Mesendoderm (in vitro differentiated cells): Measurements from ENCODE around the gene ATXN2L.

ENCODE experiments used
- DNase-seq: peaks from one replicate; pipeline ENCODE4 v3.0.0; 2013
- H2AK5ac ChIP-seq: 2 replicates; pipeline ENCODE4 v1.6.1; 2013; ENCODE audit warnings: low read length, inconsistent platforms
- H2BK120ac ChIP-seq: 2 replicates; pipeline ENCODE4 v1.6.1; 2013; ENCODE audit warnings: low read depth, mild to moderate bottlenecking, low read length, moderate library complexity, mixed read lengths
- H2BK15ac ChIP-seq: replicated peaks from 2 replicates; pipeline ENCODE4 v1.6.1; 2013; ENCODE audit warnings: low read depth, mild to moderate bottlenecking, moderate library complexity
- H2BK5ac ChIP-seq: 2 replicates; pipeline ENCODE4 v1.6.1; 2013; ENCODE audit warnings: low read length, inconsistent platforms
- H3K18ac ChIP-seq: 2 replicates; pipeline ENCODE4 v1.6.1; 2013; ENCODE audit warnings: mild to moderate bottlenecking, low read length, mixed read lengths
- H3K23ac ChIP-seq: one replicate; pipeline ENCODE4 v1.6.1; 2013; ENCODE audit warnings: low read length
- H3K27ac ChIP-seq: 2 replicates; pipeline ENCODE4 v1.5.1; 2013; ENCODE audit warnings: low read depth, mild to moderate bottlenecking, inconsistent platforms, low read length, moderate library complexity
- H3K27me3 ChIP-seq: 2 replicates; pipeline ENCODE4 v1.6.1; 2013; ENCODE audit warnings: low read length, control low read depth, mild to moderate bottlenecking, inconsistent platforms; ENCODE audit not compliant: insufficient read depth, poor library complexity
- H3K36me3 ChIP-seq: 2 replicates; pipeline ENCODE4 v1.6.1; 2013; ENCODE audit warnings: low read length, inconsistent platforms; ENCODE audit not compliant: control insufficient read depth, insufficient read depth
- H3K4ac ChIP-seq: one replicate; pipeline ENCODE4 v1.6.1; 2013; ENCODE audit warnings: low read depth, mild to moderate bottlenecking, low read length, moderate library complexity
- H3K4me1 ChIP-seq: 2 replicates; pipeline ENCODE4 v1.6.1; 2013; ENCODE audit warnings: low read depth, low read length, inconsistent platforms; ENCODE audit not compliant: control insufficient read depth
- H3K4me2 ChIP-seq: 2 replicates; pipeline ENCODE4 v1.6.1; 2013; ENCODE audit warnings: low read length
- H3K4me3 ChIP-seq: 2 replicates; pipeline ENCODE4 v1.5.1; 2013; ENCODE audit warnings: mild to moderate bottlenecking, low read length
- H3K56ac ChIP-seq: one replicate; pipeline ENCODE4 v1.6.1; 2013; ENCODE audit warnings: low read length
- H3K79me1 ChIP-seq: 2 replicates; pipeline ENCODE4 v1.6.1; 2013; ENCODE audit warnings: low read length, inconsistent platforms
- H3K79me2 ChIP-seq: 2 replicates; pipeline ENCODE4 v1.6.1; 2013; ENCODE audit warnings: mild to moderate bottlenecking, low read length; ENCODE audit not compliant: control insufficient read depth, insufficient read depth
- H3K9ac ChIP-seq: 2 replicates; pipeline ENCODE4 v1.6.1; 2013; ENCODE audit warnings: low read length, inconsistent platforms
- H4K5ac ChIP-seq: one replicate; pipeline ENCODE4 v1.6.1; 2013; ENCODE audit warnings: low read length
- H4K8ac ChIP-seq: one replicate; pipeline ENCODE4 v1.6.1; 2013; ENCODE audit warnings: low read depth, mild to moderate bottlenecking, control low read depth, low read length, moderate library complexity
- WGBS: extraction: QIAGEN DNeasy Blood & Tissue Kit; methylation state at CpG from one replicate; pipeline ENCODE4 v1.1.7; 2013; ENCODE audit warnings: low lambda C conversion rate, missing lambda C conversion rate; ENCODE audit not compliant: insufficient coverage; ENCODE audit errors: extremely low coverage; 5-methylcytosine and 5-hydroxymethylcytosine counted together

The ATXN2L gene

GRCh38 chr16:28823873-28824716, 1.3 kb downstream of the ATXN2L start:
- no CpG with 5 or more reads among the region's 60 CpGs for WGBS
- Histone ChIP-seq H3K4me2 (peak overlapping the region; percentile 97), H3K27me3 (no peaks in the 10 kb centered on the region), H2BK5ac (peak overlapping the region; percentile 91), H3K23ac (peak overlapping the region; percentile 37), H4K5ac (no peak overlapping the region), H3K79me1 (peaks cover 14% of the 10 kb centered on the region), H3K27ac (peak overlapping the region; percentile 100), H3K4ac (peak overlapping the region; percentile 82), H3K56ac (peak overlapping the region; percentile 99), H4K8ac (no peak overlapping the region), H3K4me3 (peak overlapping the region; percentile 96), H2AK5ac (peak overlapping the region; percentile 81), H3K36me3 (peaks cover 13% of the 10 kb centered on the region), H3K79me2 (peaks cover 37% of the 10 kb centered on the region), H2BK15ac (no peak overlapping the region), H3K18ac (peak overlapping the region; percentile 78), H3K9ac (peak overlapping the region; percentile 99), H3K4me1 (peaks cover 3% of the 10 kb centered on the region), H2BK120ac (no peak overlapping the region)
- peak; percentile 99 for DNase-seq

GRCh38 chr16:28824717-28824973, 1.8 kb downstream of the ATXN2L start:
- H3K27me3 ChIP-seq: no peaks in the 10 kb centered on the region
- no peak overlapping the region for H2BK120ac ChIP-seq
- peak overlapping the region; percentile 37 for H3K23ac ChIP-seq
- H2BK15ac ChIP-seq: no peak overlapping the region
- H3K79me1 ChIP-seq: peaks cover 16% of the 10 kb centered on the region
- H4K8ac ChIP-seq: no peak overlapping the region
- H3K79me2 ChIP-seq: peaks cover 38% of the 10 kb centered on the region
- H2AK5ac ChIP-seq: peak overlapping the region; percentile 81
- H3K4me3 ChIP-seq: peak overlapping the region; percentile 96
- peak overlapping the region; percentile 89 for H3K27ac ChIP-seq
- H3K4me2 ChIP-seq: peak overlapping the region; percentile 97
- H3K4me1 ChIP-seq: peaks cover 3% of the 10 kb centered on the region
- no peak for DNase-seq
- peak overlapping the region; percentile 99 for H3K9ac ChIP-seq
- no peak overlapping the region for H4K5ac ChIP-seq
- H3K4ac ChIP-seq: peak overlapping the region; percentile 78
- H3K18ac ChIP-seq: peak overlapping the region; percentile 21
- H3K36me3 ChIP-seq: peaks cover 18% of the 10 kb centered on the region
- peak overlapping the region; percentile 91 for H2BK5ac ChIP-seq
- H3K56ac ChIP-seq: peak overlapping the region; percentile 99
- WGBS: no CpG with 5 or more reads among the region's 5 CpGs

GRCh38 chr16:28826141-28826540, 3.3 kb downstream of the ATXN2L start:
- H3K4me1 ChIP-seq: peaks cover 3% of the 10 kb centered on the region
- H4K8ac ChIP-seq: no peak overlapping the region
- H3K79me2 ChIP-seq: peaks cover 40% of the 10 kb centered on the region
- no peak overlapping the region for H2AK5ac ChIP-seq
- no peak overlapping the region for H4K5ac ChIP-seq
- no CpG with 5 or more reads among the region's 6 CpGs for WGBS
- H3K27me3 ChIP-seq: no peaks in the 10 kb centered on the region
- H3K9ac ChIP-seq: peak overlapping the region; percentile 13
- H3K4me2 ChIP-seq: no peak overlapping the region
- no peak overlapping the region for H3K23ac ChIP-seq
- H2BK5ac ChIP-seq: no peak overlapping the region
- H2BK15ac ChIP-seq: no peak overlapping the region
- peaks cover 23% of the 10 kb centered on the region for H3K79me1 ChIP-seq
- no peak overlapping the region for H2BK120ac ChIP-seq
- H3K27ac ChIP-seq: no peak overlapping the region
- peak overlapping the region; percentile 50 for H3K56ac ChIP-seq
- no peak overlapping the region for H3K4ac ChIP-seq
- H3K18ac ChIP-seq: no peak overlapping the region
- peaks cover 27% of the 10 kb centered on the region for H3K36me3 ChIP-seq
- H3K4me3 ChIP-seq: no peak overlapping the region
- no peak for DNase-seq

GRCh38 chr16:28829747-28830146, 6.9 kb downstream of the ATXN2L start:
- H4K5ac ChIP-seq: no peak overlapping the region
- no peak for DNase-seq

GRCh38 chr16:28830531-28830930, 7.7 kb downstream of the ATXN2L start:
- no CpG with 5 or more reads among the region's 13 CpGs for WGBS
- Histone ChIP-seq H3K23ac (no peak overlapping the region), H3K9ac (no peak overlapping the region), H2BK120ac (no peak overlapping the region), H3K27me3 (no peaks in the 10 kb centered on the region), H2AK5ac (no peak overlapping the region), H3K4me1 (peaks cover 1% of the 10 kb centered on the region), H3K4me3 (no peak overlapping the region), H3K27ac (no peak overlapping the region), H2BK5ac (no peak overlapping the region), H3K18ac (no peak overlapping the region), H4K8ac (no peak overlapping the region), H3K36me3 (peaks cover 53% of the 10 kb centered on the region), H3K56ac (no peak overlapping the region), H3K79me1 (peaks cover 18% of the 10 kb centered on the region), H3K4ac (no peak overlapping the region), H3K79me2 (peaks cover 27% of the 10 kb centered on the region), H3K4me2 (no peak overlapping the region), H4K5ac (no peak overlapping the region), H2BK15ac (no peak overlapping the region)
- no peak for DNase-seq

More at GRCh38 chr16:28829747-28830146, 6.9 kb downstream of the ATXN2L start:
- H3K4me1 ChIP-seq: peaks cover 3% of the 10 kb centered on the region
- H3K79me1 ChIP-seq: peaks cover 21% of the 10 kb centered on the region
- no peak overlapping the region for H4K8ac ChIP-seq
- no peak overlapping the region for H3K4me3 ChIP-seq
- no peak overlapping the region for H3K4ac ChIP-seq
- H2BK120ac ChIP-seq: no peak overlapping the region
- H3K4me2 ChIP-seq: no peak overlapping the region
- WGBS: no CpG with 5 or more reads among the region's 13 CpGs
- no peak overlapping the region for H3K27ac ChIP-seq
- no peak overlapping the region for H2BK15ac ChIP-seq
- peaks cover 35% of the 10 kb centered on the region for H3K79me2 ChIP-seq
- H3K9ac ChIP-seq: no peak overlapping the region
- H3K18ac ChIP-seq: no peak overlapping the region
- no peaks in the 10 kb centered on the region for H3K27me3 ChIP-seq
- H3K56ac ChIP-seq: no peak overlapping the region
- no peak overlapping the region for H3K23ac ChIP-seq
- no peak overlapping the region for H2BK5ac ChIP-seq
- peaks cover 49% of the 10 kb centered on the region for H3K36me3 ChIP-seq
- H2AK5ac ChIP-seq: no peak overlapping the region
